ENCODE measurements around the gene SCGB3A1.

Gene SCGB3A1

GRCh38 chr5:180603076-180603594 is 11.8 kb upstream of the SCGB3A1 start:
- DNase-seq, result no peak

GRCh38 chr5:180602481-180603075 is 11.3 kb upstream of the SCGB3A1 start:
- no peak for DNase-seq

GRCh38 chr5:180601591-180602480 is 10.5 kb upstream of the SCGB3A1 start:
- no peak for DNase-seq

GRCh38 chr5:180600554-180601041 is 9.3 kb upstream of the SCGB3A1 start:
- DNase-seq, result no peak

- DNase-seq, result no peak
Measured at GRCh38 chr5:180599981-180600553, 8.8 kb upstream of the SCGB3A1 start.

GRCh38 chr5:180599590-180599914 is 8.3 kb upstream of the SCGB3A1 start:
- DNase-seq, result no peak

GRCh38 chr5:180598797-180599589 is 7.7 kb upstream of the SCGB3A1 start:
- no peak for DNase-seq

- DNase-seq, result no peak
Measured at GRCh38 chr5:180598316-180598701, 7.0 kb upstream of the SCGB3A1 start.

- no peak for DNase-seq
Measured at GRCh38 chr5:180596668-180597231, 5.5 kb upstream of the SCGB3A1 start.

- no peak for DNase-seq
Measured at GRCh38 chr5:180596115-180596667, 4.9 kb upstream of the SCGB3A1 start.

- DNase-seq, result no peak
Measured at GRCh38 chr5:180595381-180596114, 4.2 kb upstream of the SCGB3A1 start.

GRCh38 chr5:180595046-180595379 is 3.7 kb upstream of the SCGB3A1 start:
- DNase-seq, result no peak

GRCh38 chr5:180594311-180595045 is 3.2 kb upstream of the SCGB3A1 start:
- no peak for DNase-seq

- DNase-seq, result no peak
Measured at GRCh38 chr5:180593446-180594206, 2.3 kb upstream of the SCGB3A1 start.

- no peak for DNase-seq
Measured at GRCh38 chr5:180592176-180592575, 877 bp upstream of the SCGB3A1 start.

GRCh38 chr5:180590543-180591310 is 572 bp downstream of the SCGB3A1 start:
- no peak for DNase-seq

- no peak for DNase-seq
Measured at GRCh38 chr5:180589771-180590542, 1.3 kb downstream of the SCGB3A1 start.

GRCh38 chr5:180586870-180587269 is 4.4 kb downstream of the SCGB3A1 start:
- no peak for DNase-seq

- DNase-seq, result no peak
Measured at GRCh38 chr5:180586204-180586603, 5.1 kb downstream of the SCGB3A1 start.

All from NCI-H1436 (cell line).